OCI-LY3 (cell line): ENCODE measurements around the gene HECTD4.
"Not testable (repeated sequence)": the region's sequence is repeated elsewhere in the genome, so short reads cannot be mapped to it uniquely, and the experiment has no call there.

Experiments used
- EZH2phosphoT487 ChIP-seq: fragments of 200-600 bp; shearing (Covaris generic); IDR thresholded peaks from 2 replicates; pipeline ENCODE4 v1.6.1; 2018; ENCODE audit warnings: antibody characterized with exemption, mixed run types, low read depth
- TF ChIP-seq, protein P1 (sequence below): fragments of 200-600, 300-600 bp; sonication (generic); IDR thresholded peaks from 2 replicates; pipeline ENCODE4 v1.5.1; 2014; ENCODE audit warnings: antibody characterized with exemption, low read length, low read depth

DNA sequence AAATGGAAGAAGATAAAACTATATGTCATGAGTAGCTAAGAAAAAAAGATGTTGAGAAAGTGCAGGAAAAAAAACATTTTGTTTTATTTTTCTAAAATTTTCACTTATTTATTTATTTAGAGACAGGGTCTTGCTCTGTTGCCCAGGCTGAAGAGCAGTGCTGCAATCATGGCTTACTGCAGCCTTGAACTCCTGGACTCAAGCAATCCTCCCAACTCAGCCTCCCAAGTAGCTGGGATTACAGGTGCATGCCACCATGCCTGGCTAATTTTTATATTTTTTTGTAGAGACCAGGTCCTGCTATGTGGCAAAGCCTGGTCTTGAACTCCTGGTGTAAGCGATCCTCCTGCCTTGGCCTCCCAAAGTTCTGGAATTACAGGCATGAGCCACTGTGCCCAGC lies 137.3 kb downstream of the HECTD4 start:
- TF ChIP-seq, protein P1, sequence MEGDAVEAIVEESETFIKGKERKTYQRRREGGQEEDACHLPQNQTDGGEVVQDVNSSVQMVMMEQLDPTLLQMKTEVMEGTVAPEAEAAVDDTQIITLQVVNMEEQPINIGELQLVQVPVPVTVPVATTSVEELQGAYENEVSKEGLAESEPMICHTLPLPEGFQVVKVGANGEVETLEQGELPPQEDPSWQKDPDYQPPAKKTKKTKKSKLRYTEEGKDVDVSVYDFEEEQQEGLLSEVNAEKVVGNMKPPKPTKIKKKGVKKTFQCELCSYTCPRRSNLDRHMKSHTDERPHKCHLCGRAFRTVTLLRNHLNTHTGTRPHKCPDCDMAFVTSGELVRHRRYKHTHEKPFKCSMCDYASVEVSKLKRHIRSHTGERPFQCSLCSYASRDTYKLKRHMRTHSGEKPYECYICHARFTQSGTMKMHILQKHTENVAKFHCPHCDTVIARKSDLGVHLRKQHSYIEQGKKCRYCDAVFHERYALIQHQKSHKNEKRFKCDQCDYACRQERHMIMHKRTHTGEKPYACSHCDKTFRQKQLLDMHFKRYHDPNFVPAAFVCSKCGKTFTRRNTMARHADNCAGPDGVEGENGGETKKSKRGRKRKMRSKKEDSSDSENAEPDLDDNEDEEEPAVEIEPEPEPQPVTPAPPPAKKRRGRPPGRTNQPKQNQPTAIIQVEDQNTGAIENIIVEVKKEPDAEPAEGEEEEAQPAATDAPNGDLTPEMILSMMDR = not testable (repeated sequence)
- TF ChIP-seq EZH2phosphoT487 = not testable (repeated sequence)
